ENCODE results near the gene CDK9. TPM values are rescaled to one million over a fixed set of nuclear protein-coding genes. Genes with fewer than 3 reads are reported as not detected.
A peak's percentile ranks its signal among the peaks of the same experiment; 100 is the strongest.

Gene CDK9
- total RNA-seq, 3 donors from 2014 or later, result 60.0 to 70.4 (median 63.9) TPM

GRCh38 chr9:127785023-127785932 is 556 bp upstream of the CDK9 start:
- peaks cover 18% of the 10 kb centered on the region for H3K36me3 ChIP-seq
- H3K4me3 ChIP-seq, result peak overlapping the region; percentile 96 to 99 (median 98)
- H3K4me1 ChIP-seq, result peaks cover 2 to 9% of the 10 kb centered on the region in 2 donors
- no peaks in the 10 kb centered on the region for H3K9me3 ChIP-seq
- intact Hi-C loops (cut with DNase I; ENCODE audit: low total_unique reads), result loop anchor here (10.0 kb wide), 2 partner anchors 50 to 90 kb away; partner anchors contain the start of genes AK1 and TOR2A
- TF ChIP-seq, protein P1, sequence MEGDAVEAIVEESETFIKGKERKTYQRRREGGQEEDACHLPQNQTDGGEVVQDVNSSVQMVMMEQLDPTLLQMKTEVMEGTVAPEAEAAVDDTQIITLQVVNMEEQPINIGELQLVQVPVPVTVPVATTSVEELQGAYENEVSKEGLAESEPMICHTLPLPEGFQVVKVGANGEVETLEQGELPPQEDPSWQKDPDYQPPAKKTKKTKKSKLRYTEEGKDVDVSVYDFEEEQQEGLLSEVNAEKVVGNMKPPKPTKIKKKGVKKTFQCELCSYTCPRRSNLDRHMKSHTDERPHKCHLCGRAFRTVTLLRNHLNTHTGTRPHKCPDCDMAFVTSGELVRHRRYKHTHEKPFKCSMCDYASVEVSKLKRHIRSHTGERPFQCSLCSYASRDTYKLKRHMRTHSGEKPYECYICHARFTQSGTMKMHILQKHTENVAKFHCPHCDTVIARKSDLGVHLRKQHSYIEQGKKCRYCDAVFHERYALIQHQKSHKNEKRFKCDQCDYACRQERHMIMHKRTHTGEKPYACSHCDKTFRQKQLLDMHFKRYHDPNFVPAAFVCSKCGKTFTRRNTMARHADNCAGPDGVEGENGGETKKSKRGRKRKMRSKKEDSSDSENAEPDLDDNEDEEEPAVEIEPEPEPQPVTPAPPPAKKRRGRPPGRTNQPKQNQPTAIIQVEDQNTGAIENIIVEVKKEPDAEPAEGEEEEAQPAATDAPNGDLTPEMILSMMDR (IDR thresholded peaks at IDR 0.05), result peak; percentile 89 to 97 (median 96)
- peak; percentile 43 to 58 (median 57) for TF ChIP-seq POLR2AphosphoS5 (IDR thresholded peaks at IDR 0.05)
- no peak for TF ChIP-seq POLR2A (IDR thresholded peaks at IDR 0.05)
- peak; percentile 79 to 88 for DNase-seq (ENCODE audit: low spot score in 2 of 2)
- no peaks in the 10 kb centered on the region for H3K27me3 ChIP-seq
- peak overlapping the region; percentile 92 to 99 for H3K27ac ChIP-seq

DNA sequence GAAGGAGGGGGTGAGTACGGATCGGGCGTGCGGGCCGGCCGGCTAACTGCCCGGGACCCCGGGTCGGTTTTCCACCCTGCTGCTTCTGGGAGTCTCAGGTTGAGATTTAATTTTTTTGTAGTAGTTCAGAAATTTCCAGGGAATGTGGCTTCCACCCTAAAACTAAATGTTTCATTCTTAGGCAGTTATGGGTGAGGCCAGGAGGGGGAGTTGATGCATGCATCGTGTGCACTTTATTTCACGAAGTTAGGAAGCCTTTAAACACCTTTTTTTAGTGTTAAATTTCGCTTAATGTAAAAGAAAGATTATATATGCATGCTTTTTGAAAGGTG is 905 bp downstream of the CDK9 start:
- Histone ChIP-seq H3K9me3 (no peaks in the 10 kb centered on the region), H3K27me3 (no peaks in the 10 kb centered on the region), H3K36me3 (peaks cover 18% of the 10 kb centered on the region), H3K4me3 (peak overlapping the region; percentile 96 to 99 (median 98)), H3K4me1 (peaks cover 2 to 9% of the 10 kb centered on the region in 2 donors), H3K27ac (peak overlapping the region; percentile 92 to 99)
- TF ChIP-seq, protein P1 (IDR thresholded peaks at IDR 0.05), result no peak
- TF ChIP-seq POLR2AphosphoS5 (IDR thresholded peaks at IDR 0.05) (no peak), POLR2A (IDR thresholded peaks at IDR 0.05) (no peak)
- intact Hi-C loops (cut with DNase I; ENCODE audit: low total_unique reads), result loop anchor here (10.0 kb wide), 2 partner anchors 52 to 88 kb away; partner anchors contain the start of genes AK1 and TOR2A
- no peak for DNase-seq (ENCODE audit: low spot score in 2 of 2)

DNA sequence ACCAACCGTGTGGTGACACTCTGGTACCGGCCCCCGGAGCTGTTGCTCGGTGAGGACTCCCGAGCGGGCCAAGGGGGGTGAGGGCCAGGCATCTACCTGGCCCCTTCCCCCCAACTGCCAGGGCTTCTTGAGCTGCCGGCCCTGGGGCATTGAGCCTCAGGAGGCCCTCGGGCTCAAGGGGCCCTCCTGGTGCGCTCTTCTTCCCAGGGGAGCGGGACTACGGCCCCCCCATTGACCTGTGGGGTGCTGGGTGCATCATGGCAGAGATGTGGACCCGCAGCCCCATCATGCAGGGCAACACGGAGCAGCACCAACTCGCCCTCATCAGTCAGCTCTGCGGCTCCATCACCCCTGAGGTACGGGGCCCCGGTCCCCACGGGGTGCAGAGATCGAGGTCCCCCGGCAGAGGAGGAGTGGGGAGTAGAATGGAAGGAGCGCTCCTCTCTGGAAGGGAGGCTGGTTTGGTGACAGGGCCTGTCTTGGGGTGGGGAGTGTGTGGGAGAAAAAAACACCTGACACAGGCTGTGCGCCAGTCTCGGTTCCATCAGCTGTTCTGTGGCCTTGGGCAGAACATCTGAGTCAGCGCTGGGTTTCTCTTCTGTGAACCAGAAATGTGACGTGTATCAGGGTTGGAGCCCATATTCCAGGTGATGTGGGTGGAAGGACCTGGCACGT is 2.6 kb downstream of the CDK9 start:
- H3K27ac ChIP-seq, result no peak overlapping the region
- peaks cover 2 to 9% of the 10 kb centered on the region in 2 donors for H3K4me1 ChIP-seq
- H3K36me3 ChIP-seq, result peaks cover 18% of the 10 kb centered on the region
- DNase-seq (ENCODE audit: low spot score in 2 of 2), result no peak
- no peaks in the 10 kb centered on the region for H3K27me3 ChIP-seq
- H3K9me3 ChIP-seq, result no peaks in the 10 kb centered on the region
- no peak overlapping the region for H3K4me3 ChIP-seq
- intact Hi-C loops (cut with DNase I; ENCODE audit: low total_unique reads), result loop anchor here (10.0 kb wide), 2 partner anchors 54 to 86 kb away; partner anchors contain the start of genes AK1 and TOR2A
- TF ChIP-seq, protein P1 (IDR thresholded peaks at IDR 0.05), result no peak
- TF ChIP-seq POLR2AphosphoS5 (IDR thresholded peaks at IDR 0.05) (no peak), POLR2A (IDR thresholded peaks at IDR 0.05) (no peak)

DNA sequence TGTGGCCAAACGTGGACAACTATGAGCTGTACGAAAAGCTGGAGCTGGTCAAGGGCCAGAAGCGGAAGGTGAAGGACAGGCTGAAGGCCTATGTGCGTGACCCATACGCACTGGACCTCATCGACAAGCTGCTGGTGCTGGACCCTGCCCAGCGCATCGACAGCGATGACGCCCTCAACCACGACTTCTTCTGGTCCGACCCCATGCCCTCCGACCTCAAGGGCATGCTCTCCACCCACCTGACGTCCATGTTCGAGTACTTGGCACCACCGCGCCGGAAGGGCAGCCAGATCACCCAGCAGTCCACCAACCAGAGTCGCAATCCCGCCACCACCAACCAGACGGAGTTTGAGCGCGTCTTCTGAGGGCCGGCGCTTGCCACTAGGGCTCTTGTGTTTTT is 3.3 kb downstream of the CDK9 start:
- H3K36me3 ChIP-seq, result peaks cover 18% of the 10 kb centered on the region
- no peak for DNase-seq (ENCODE audit: low spot score in 2 of 2)
- no peaks in the 10 kb centered on the region for H3K27me3 ChIP-seq
- H3K4me1 ChIP-seq, result peaks cover 2 to 9% of the 10 kb centered on the region in 2 donors
- intact Hi-C loops (cut with DNase I; ENCODE audit: low total_unique reads), result loop anchor here (10.0 kb wide), 2 partner anchors 54 to 86 kb away; partner anchors contain the start of genes AK1 and TOR2A
- no peak overlapping the region for H3K4me3 ChIP-seq
- H3K9me3 ChIP-seq, result no peaks in the 10 kb centered on the region
- H3K27ac ChIP-seq, result no peak overlapping the region
- no peak for TF ChIP-seq POLR2A (IDR thresholded peaks at IDR 0.05)

GRCh38 chr9:127790094-127790855 is 4.4 kb downstream of the CDK9 start:
- H3K36me3 ChIP-seq, result peaks cover 18% of the 10 kb centered on the region
- H3K27ac ChIP-seq, result peak overlapping the region in 1 of 2 donors; percentile 58
- TF ChIP-seq POLR2A (IDR thresholded peaks at IDR 0.05) (no peak), POLR2AphosphoS5 (IDR thresholded peaks at IDR 0.05) (no peak)
- TF ChIP-seq, protein P1 (IDR thresholded peaks at IDR 0.05), result no peak
- H3K27me3 ChIP-seq, result no peaks in the 10 kb centered on the region
- H3K4me1 ChIP-seq, result peaks cover 0 to 9% of the 10 kb centered on the region in 2 donors
- intact Hi-C loops (cut with DNase I; ENCODE audit: low total_unique reads), result no loop called here
- no peak overlapping the region for H3K4me3 ChIP-seq
- no peak for DNase-seq (ENCODE audit: low spot score in 2 of 2)
- H3K9me3 ChIP-seq, result no peaks in the 10 kb centered on the region

Measured in breast epithelium (tissue), 4 donors.